ENCODE measurements around the gene LMF2.

GRCh38 chr22:50548040-50548920 is 40.8 kb upstream of the LMF2 start:
- TF ChIP-seq SUZ12 (IDR thresholded peaks at IDR 0.05; ENCODE audit: extremely low read depth, insufficient read depth, insufficient read length) (no peak), ZNF274 (IDR thresholded peaks at IDR 0.05; ENCODE audit: low read depth, low read length) (no peak), YY1 (IDR thresholded peaks at IDR 0.05; ENCODE audit: insufficient read depth, insufficient read length) (no peak)

Data from NT2/D1 (cell line).